Renal cortex interstitium (tissue), 11 donors: Measurements from ENCODE around the gene TMEM151B. TPM values are rescaled to one million over a fixed set of nuclear protein-coding genes. Genes with fewer than 3 reads are reported as not detected.
"Not testable (repeated sequence)": the region's sequence is repeated elsewhere in the genome, so short reads cannot be mapped to it uniquely, and the experiment has no call there.

Source experiments
- DNase-seq, 11 donors: peaks; one replicate each; pipeline ENCODE4 v3.0.0-alpha.2; 2013; ENCODE audit warnings: low read depth in 9 of 11, low spot score in 4 of 11; ENCODE audit errors: extremely low read depth in 1 of 11
- polyA plus RNA-seq, 3 donors: library from polyadenylated mRNA; unstranded; fragments of 120-200 nt; gene quantifications; one replicate each; pipeline ENCODE4 v1.2.1, GENCODE V29; 2013; ENCODE audit not compliant: insufficient read length in 3 of 3

The TMEM151B gene
- polyA plus RNA-seq, 3 donors, result 0.59 to 1.0 (median 0.98) TPM

DNA sequence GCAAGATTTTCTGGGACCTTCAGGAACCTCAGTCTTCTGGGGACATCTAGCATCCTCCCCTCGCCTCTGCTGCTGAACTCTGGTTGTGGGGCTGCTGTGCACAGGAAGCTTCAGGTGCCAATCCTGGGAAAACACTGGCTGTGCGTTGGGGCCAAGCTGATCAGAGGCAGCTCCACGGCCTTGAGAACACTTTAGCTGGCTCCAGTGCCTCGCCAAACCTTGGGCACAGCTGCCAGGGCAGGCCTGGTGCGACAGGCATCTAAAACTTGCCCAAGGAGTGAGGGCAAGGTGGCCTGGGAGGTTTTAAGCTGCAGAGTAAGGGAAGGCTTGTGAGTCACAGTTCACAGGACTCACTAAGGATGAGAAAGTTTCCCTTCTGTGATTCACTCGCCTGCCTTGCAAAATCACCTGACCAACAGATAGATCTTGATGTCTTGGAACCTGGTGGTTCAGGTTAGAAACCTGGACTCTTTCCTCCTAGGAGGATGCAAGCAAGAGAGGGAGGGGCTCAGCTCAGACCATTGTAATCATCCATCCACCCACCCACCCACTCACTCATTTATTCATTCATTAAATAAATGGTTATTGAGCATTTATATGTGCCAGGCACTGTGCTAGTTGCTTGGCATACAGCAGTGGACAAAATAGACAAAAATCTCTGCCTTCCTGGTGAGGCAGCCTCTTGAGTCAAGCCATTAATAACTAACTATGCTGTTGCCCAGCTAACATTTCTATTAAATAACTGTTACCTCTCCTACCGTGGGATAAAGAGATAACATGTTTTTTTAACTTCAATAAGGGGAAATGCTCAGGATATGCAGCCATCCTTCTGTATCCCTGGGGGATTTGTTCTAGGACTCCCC is 69.7 kb downstream of the TMEM151B start:
- no peak for DNase-seq

DNA sequence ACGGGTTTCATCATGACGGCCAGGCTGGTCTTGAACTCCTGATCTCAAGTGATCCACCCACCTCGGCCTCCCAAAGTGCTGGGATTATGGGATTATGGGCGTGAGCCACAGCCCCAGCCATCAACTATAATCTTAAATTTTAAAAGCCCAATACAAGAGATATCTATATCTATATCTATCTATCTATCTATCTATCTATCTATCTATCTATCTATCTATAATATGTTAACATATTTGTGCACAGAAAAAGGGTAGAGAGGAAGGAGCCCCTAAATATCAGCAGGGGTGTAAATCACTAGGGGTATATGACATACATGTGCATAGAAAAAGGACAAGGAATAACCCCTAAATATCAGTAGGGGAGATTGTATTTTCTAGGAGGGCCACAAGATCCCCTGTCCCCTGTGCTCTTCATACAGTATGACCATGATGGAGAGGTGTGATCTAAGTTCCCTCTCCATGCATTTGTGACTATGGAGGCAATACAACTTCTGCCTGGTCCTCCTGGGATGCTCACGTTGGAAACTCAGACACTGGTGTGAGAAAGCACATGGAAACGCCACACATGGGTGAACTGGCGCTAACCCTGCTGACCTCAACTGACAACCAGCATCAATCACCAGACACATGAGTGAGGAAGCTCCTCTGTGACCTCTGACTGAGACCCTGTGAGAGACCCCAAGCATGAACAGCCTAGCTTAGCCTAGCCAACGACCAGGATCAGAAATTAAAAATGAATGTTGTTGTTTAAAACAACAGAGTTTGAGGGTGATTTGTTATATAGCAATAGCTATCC is 71.0 kb downstream of the TMEM151B start:
- DNase-seq, result peak in 8 of 11 donors; percentile 13 to 53 (median 44)

DNA sequence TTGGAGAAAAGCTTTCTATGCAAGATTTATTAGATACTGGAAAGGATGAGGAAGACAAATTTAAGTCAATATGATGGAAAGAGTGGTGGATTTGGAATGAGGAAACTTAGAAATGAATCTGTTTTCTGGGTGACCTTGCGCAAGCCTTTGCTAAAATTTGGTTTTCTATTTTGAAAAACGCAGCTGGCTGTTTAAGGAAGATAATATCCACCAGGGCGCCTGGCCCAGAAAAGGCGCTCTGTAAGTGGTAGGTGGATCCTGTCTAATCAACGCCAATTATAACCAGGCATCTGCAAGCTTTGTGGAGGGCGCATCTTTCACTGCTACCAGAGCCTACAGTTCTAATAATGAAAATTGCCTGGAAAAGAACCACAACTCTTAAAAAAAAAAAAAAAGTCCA is 71.8 kb downstream of the TMEM151B start:
- DNase-seq, result no peak

DNA sequence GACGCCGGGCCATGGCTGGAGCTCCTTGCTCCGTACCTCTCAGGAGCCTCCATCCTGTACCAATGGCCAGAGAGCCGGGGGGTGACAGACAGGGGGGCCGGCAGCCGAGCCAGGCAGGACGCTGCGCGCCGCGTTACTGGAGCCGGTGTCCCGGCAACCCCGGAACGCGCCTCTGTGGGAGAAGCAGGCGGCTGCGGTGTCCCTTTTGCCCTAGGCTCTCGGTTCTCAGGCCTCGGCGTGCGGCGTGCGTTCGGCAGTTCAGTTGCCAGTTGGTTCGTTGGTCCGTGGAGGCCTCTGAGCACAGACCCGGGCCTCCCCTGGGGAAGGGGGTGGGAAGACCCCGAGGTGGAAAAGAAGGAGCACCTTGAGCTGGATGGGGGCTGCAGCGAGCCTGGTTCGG is 72.2 kb downstream of the TMEM151B start, which contains the start of gene SPATS1:
SPATS1 (plus strand) TSS at position 162 of the 400 bp plus-strand sequence. CDS start 446 bp downstream, outside the sequence.
- DNase-seq, result peak in 6 of 11 donors; percentile 15 to 22 (median 18)

DNA sequence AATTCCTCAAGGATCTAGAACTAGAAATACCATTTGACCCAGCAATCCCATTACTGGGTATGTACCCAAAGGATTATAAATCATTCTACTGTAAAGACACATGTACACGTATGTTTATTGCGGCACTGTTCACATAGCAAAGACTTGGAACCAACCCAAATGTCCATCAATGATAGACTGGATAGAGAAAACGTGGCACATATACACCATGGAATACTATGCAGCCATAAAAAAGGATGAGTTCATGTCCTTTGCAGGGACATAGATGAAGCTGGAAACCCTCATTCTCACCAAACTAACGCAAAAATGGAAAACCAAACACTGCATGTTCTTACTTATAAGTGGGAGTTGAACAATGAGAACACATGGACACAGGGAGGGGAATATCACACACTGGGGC is 76.6 kb downstream of the TMEM151B start:
- not testable (repeated sequence) for DNase-seq

DNA sequence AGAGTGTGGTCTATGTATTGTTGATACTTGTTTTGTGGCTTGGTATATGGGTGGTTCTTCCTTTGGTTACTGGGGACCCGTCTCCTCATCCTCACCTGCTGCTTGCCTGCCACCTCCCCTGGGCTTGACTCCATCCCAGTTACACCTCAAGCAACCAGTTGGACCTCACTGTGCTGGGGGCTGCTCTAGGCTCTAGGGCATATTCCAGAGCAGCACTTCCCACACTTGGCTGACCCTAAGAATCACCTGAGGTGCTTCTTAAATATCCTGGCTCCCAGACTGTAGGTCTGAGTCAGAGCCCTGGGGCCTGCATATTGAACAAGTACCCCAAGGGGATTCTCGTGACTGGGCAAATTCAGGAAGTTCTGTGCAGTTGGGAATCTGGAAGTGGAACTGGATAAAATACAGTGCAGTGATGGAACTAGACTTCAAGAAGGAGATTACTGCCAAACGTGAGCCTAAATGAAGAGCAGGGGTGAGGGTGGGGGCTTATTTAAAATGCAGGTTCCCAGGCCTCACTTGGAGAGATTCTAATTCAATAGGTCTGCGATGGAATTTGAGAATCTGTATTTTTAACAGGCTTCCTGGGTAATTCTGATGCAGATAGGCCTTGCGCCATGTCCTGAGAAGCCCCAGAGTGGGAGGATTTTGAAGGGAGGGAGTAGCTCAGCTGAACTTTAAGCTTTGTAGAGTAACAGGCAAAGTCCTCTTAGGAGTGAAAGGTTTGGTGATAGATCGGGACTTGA is 79.8 kb downstream of the TMEM151B start:
- DNase-seq, result no peak

DNA sequence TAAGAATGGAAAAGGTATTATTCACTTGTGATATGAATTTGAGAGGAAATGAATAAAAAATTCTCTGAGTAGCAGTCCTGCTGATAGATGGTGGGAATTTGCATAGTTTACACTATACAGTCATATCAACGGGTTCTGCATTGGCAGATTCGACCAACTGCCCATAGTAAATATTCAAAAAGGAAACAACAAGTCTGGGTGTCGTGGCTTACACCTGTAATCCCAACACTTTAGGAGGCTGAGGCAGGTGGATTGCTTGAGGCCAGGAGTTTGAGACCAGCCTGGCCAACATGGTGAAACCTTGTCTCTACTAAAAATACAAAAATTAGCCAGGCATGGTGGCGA is 80.4 kb downstream of the TMEM151B start:
- DNase-seq, result not testable (repeated sequence)

DNA sequence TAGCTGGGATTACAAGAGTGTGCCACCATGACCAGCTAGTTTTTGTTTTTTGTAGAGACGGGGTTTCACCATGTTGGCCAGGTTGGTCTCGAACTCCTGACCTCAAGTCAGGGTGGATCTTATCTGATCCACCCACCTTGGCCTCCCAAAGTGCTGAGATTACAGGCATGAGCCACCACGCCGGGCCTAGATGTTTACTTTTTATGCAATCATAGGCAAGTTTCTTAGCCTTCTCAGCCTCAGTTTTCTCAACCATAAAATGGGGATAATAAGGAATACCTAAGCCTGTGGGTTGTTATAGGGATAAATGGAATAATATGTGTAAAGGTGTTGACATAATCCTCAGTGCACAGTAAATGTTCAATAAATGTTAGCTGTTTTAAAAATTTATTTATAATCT is 82.0 kb downstream of the TMEM151B start:
- no peak for DNase-seq

DNA sequence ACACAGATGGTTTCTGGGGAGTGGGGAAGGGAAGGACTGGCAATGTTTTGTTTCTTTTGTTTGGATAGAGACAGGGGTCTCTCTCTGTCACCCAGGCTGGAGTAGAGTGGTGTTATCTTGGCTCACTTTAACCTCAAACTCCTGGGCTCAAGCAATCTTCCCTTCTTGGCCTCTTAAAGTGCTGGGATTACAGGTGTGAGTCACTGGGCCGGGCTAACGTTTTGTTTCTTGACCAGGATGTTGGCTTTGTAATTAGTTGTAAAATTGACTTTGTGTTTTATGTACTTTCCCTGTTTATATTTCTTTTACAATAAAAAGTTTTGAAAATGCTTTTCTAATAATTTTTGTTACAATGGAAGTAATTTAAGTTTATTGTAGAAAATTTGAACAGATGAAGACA is 83.1 kb downstream of the TMEM151B start:
- no peak for DNase-seq

DNA sequence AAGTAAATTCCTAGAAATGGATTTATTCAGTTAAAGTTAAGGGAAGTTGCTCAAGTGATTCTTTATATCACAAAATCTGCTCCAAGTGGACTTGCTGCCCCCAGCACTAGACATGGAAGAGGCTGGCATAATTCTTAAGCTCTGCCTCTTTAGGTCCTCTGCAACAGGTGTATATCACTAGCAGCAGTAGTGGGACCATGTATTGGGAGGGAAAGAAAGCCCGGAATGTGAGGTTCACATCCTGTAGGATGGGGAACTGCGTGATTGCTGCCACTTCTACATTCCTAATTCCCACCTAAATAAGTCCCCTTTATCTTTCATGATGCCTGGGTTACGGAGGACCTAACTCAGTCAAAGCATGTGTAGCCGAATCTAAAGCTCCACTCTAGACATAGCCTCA is 85.4 kb downstream of the TMEM151B start:
- no peak for DNase-seq

DNA sequence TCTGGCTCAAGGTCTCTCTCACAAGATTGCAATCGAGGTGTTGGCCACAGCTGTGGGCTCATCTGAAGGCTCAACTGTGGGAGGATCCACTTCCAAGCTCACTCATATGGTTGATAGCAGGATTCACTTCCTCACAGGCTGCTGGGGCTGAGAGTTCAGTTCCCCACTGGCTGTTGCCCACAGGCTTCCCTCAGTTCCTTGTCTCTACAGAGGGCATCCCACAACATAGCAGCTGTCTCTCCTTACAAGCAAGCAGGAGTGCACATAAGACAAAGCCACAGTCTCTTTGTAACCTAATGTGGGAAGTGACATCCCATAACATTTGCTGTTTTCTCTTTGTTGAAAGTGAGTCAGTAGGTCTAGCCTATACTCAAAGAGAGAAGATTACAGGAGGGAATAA is 86.2 kb downstream of the TMEM151B start:
- no peak for DNase-seq

Other genes with a start within 250 kb of the TMEM151B start
- 10 to 100 TPM; 40.6 to 54.9 (median 44.4) TPM for gene MRPL14, start 143.0 kb upstream of the TMEM151B start, polyA plus RNA-seq
- 10 to 100 TPM; 30.2 to 39.3 (median 34.7) TPM for gene TMEM63B, start 142.9 kb upstream of the TMEM151B start, polyA plus RNA-seq
- gene CAPN11, start 111.6 kb upstream of the TMEM151B start, polyA plus RNA-seq, result under 1 TPM in 2 of 3 donors, not detected in 1; 0.14 to 0.20 TPM
- under 1 TPM; 0.23 to 0.59 (median 0.24) TPM for gene MYMX, start 53.5 kb upstream of the TMEM151B start, polyA plus RNA-seq
- gene SLC29A1, start 46.9 kb upstream of the TMEM151B start, polyA plus RNA-seq, result 10 to 100 TPM; 29.5 to 36.6 (median 34.3) TPM
- gene HSP90AB1, start 23.3 kb upstream of the TMEM151B start, polyA plus RNA-seq, result 1,000 to 10,000 TPM; 1,185 to 1,258 (median 1,228) TPM
- 10 to 100 TPM; 46.7 to 56.2 (median 48.8) TPM for gene SLC35B2, start 12.9 kb upstream of the TMEM151B start, polyA plus RNA-seq
- gene NFKBIE, start 4.9 kb upstream of the TMEM151B start, polyA plus RNA-seq, result 10 to 100 TPM; 10.3 to 13.4 (median 13.4) TPM
- gene AARS2, start 42.9 kb downstream of the TMEM151B start, polyA plus RNA-seq, result 10 to 100 TPM; 13.1 to 19.7 (median 19.2) TPM
- not detected for gene SPATS1, start 72.2 kb downstream of the TMEM151B start, polyA plus RNA-seq
- 10 to 100 TPM; 35.3 to 47.1 (median 39.3) TPM for gene CDC5L, start 117.3 kb downstream of the TMEM151B start, polyA plus RNA-seq